Measurements from ENCODE around the gene ARMCX2. TPM values are rescaled to one million over a fixed set of nuclear protein-coding genes. Genes with fewer than 3 reads are reported as not detected.
"Not testable (repeated sequence)": the region's sequence is repeated elsewhere in the genome, so short reads cannot be mapped to it uniquely, and the experiment has no call there.

ARMCX2 gene
- total RNA-seq, 1 donor from 2014 or later, result 72.4 TPM

DNA sequence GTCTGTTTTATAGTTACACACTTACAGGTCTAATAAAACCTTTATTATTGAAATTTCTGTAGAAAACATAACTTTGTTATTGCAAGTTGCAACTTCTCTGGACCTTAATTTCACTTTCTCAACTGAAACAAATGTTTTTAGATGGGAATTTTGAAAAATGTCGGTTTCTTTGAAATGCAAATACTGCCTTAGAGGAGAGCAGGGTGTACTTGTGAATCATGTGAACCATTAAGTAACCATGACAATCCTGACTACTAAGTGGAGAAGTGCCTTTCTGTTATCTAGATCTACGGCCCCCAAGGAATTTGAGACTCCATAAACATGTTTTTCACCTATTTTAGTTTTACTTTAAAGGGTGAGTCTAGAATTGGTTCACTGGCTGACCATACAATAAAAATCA is 8.5 kb upstream of the ARMCX2 start:
- H3K4me1 Mint-ChIP-seq (ENCODE audit: unreplicated experiment), result no peaks in the 10 kb centered on the region
- H3K27ac Mint-ChIP-seq (ENCODE audit: unreplicated experiment), result no peak overlapping the region
- H3K9me3 Mint-ChIP-seq (ENCODE audit: unreplicated experiment), result no peaks in the 10 kb centered on the region
- no peaks in the 10 kb centered on the region for H3K27me3 Mint-ChIP-seq (ENCODE audit: unreplicated experiment)
- H3K4me3 Mint-ChIP-seq (ENCODE audit: unreplicated experiment), result no peak overlapping the region
- H3K36me3 Mint-ChIP-seq (ENCODE audit: unreplicated experiment), result no peaks in the 10 kb centered on the region
- TF ChIP-seq, protein P1, sequence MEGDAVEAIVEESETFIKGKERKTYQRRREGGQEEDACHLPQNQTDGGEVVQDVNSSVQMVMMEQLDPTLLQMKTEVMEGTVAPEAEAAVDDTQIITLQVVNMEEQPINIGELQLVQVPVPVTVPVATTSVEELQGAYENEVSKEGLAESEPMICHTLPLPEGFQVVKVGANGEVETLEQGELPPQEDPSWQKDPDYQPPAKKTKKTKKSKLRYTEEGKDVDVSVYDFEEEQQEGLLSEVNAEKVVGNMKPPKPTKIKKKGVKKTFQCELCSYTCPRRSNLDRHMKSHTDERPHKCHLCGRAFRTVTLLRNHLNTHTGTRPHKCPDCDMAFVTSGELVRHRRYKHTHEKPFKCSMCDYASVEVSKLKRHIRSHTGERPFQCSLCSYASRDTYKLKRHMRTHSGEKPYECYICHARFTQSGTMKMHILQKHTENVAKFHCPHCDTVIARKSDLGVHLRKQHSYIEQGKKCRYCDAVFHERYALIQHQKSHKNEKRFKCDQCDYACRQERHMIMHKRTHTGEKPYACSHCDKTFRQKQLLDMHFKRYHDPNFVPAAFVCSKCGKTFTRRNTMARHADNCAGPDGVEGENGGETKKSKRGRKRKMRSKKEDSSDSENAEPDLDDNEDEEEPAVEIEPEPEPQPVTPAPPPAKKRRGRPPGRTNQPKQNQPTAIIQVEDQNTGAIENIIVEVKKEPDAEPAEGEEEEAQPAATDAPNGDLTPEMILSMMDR (IDR thresholded peaks at IDR 0.05), result no peak
- DNase-seq (ENCODE audit: extremely low spot score, unreplicated experiment), result no peak

- TF ChIP-seq, protein P1 (IDR thresholded peaks at IDR 0.05), result no peak
- Mint-ChIP-seq H3K4me1 (ENCODE audit: unreplicated experiment) (peaks cover 10% of the 10 kb centered on the region), H3K27ac (ENCODE audit: unreplicated experiment) (peak overlapping the region; percentile 58), H3K36me3 (ENCODE audit: unreplicated experiment) (no peaks in the 10 kb centered on the region), H3K4me3 (ENCODE audit: unreplicated experiment) (peak overlapping the region; percentile 79), H3K9me3 (ENCODE audit: unreplicated experiment) (peaks cover 5% of the 10 kb centered on the region), H3K27me3 (ENCODE audit: unreplicated experiment) (no peaks in the 10 kb centered on the region)
- DNase-seq (ENCODE audit: extremely low spot score, unreplicated experiment), result no peak
These were observed 774 bp downstream of the ARMCX2 start for GRCh38 chrX:101658661-101659491.

GRCh38 chrX:101657495-101657894 is 2.2 kb downstream of the ARMCX2 start:
- Mint-ChIP-seq H3K36me3 (ENCODE audit: unreplicated experiment) (no peaks in the 10 kb centered on the region), H3K9me3 (ENCODE audit: unreplicated experiment) (peaks cover under 1% of the 10 kb centered on the region), H3K27me3 (ENCODE audit: unreplicated experiment) (no peaks in the 10 kb centered on the region), H3K4me1 (ENCODE audit: unreplicated experiment) (peaks cover 10% of the 10 kb centered on the region), H3K4me3 (ENCODE audit: unreplicated experiment) (no peak overlapping the region), H3K27ac (ENCODE audit: unreplicated experiment) (no peak overlapping the region)
- TF ChIP-seq, protein P1 (IDR thresholded peaks at IDR 0.05), result no peak
- no peak for DNase-seq (ENCODE audit: extremely low spot score, unreplicated experiment)

DNA sequence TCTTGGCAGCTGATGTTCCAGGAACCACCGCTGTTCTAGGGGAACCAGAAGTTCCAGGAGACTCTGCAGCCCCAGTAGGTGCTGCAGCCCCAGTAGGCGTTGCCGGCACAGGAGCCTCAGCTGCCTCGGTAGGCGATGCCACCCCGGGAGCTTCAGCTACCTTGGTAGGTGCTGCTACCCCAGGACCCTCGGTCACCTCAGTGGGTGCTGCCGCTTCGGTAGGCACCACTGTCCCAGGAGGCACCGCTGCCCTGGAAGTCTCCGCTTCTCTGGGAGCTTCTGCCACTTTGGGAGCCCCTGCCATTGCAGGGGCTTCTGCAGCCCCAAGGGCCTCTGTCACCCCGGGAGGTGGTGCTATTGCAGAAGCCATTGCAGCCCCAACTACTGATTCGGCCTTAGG is 2.8 kb downstream of the ARMCX2 start:
- no peaks in the 10 kb centered on the region for H3K9me3 Mint-ChIP-seq (ENCODE audit: unreplicated experiment)
- no peak overlapping the region for H3K4me3 Mint-ChIP-seq (ENCODE audit: unreplicated experiment)
- TF ChIP-seq, protein P1 (IDR thresholded peaks at IDR 0.05), result no peak
- H3K36me3 Mint-ChIP-seq (ENCODE audit: unreplicated experiment), result no peaks in the 10 kb centered on the region
- H3K27me3 Mint-ChIP-seq (ENCODE audit: unreplicated experiment), result no peaks in the 10 kb centered on the region
- H3K4me1 Mint-ChIP-seq (ENCODE audit: unreplicated experiment), result peaks cover 10% of the 10 kb centered on the region
- DNase-seq (ENCODE audit: extremely low spot score, unreplicated experiment), result no peak
- no peak overlapping the region for H3K27ac Mint-ChIP-seq (ENCODE audit: unreplicated experiment)

DNA sequence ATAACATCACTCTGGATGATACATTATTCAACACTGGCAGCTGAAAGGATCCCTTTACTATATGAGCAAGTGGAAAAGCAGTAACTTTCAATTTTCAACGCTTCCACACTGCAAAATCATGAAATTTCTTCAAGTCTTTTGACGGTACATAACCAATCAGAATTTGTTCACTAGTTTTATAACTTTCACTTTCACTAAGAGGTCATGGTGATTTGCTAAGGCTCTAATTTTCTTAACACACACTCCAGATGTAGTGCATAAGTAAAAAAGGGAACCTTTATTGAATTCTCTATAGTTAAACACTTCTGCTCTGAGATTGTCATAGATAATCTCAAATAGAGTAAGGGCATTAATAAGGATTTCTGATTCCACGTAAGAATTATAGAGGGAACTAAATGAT is 4.1 kb downstream of the ARMCX2 start:
- no peak for DNase-seq (ENCODE audit: extremely low spot score, unreplicated experiment)
- Mint-ChIP-seq H3K36me3 (ENCODE audit: unreplicated experiment) (no peaks in the 10 kb centered on the region), H3K4me1 (ENCODE audit: unreplicated experiment) (peaks cover 10% of the 10 kb centered on the region), H3K9me3 (ENCODE audit: unreplicated experiment) (no peaks in the 10 kb centered on the region), H3K27ac (ENCODE audit: unreplicated experiment) (no peak overlapping the region), H3K4me3 (ENCODE audit: unreplicated experiment) (no peak overlapping the region), H3K27me3 (ENCODE audit: unreplicated experiment) (no peaks in the 10 kb centered on the region)
- TF ChIP-seq, protein P1 (IDR thresholded peaks at IDR 0.05), result no peak

DNA sequence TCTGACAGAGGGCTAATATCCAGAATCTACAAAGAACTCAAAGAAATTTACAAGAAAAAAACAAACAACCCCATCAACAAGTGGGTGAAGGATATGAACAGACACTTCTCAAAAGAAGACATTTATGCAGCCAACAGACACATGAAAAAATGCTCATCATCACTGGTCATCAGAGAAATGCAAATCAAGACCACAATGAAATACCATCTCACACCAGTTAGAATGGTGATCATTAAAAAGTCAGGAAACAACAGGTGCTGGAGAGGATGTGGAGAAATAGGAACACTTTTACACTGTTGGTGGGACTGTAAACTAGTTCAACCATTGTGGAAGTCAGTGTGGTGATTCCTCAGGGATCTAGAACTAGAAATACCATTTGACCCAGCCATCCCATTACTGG is 11.9 kb downstream of the ARMCX2 start:
- not testable (repeated sequence) for H3K27ac Mint-ChIP-seq (ENCODE audit: unreplicated experiment); H3K27me3 Mint-ChIP-seq (ENCODE audit: unreplicated experiment); H3K4me3 Mint-ChIP-seq (ENCODE audit: unreplicated experiment); H3K4me1 Mint-ChIP-seq (ENCODE audit: unreplicated experiment); H3K9me3 Mint-ChIP-seq (ENCODE audit: unreplicated experiment); DNase-seq (ENCODE audit: extremely low spot score, unreplicated experiment); H3K36me3 Mint-ChIP-seq (ENCODE audit: unreplicated experiment)
